Measurements from ENCODE around the gene HEXA.

- TF ChIP-seq ARNT (IDR thresholded peaks at IDR 0.05) (no peak), BHLHE40 (IDR thresholded peaks at IDR 0.05; ENCODE audit: borderline replicate concordance) (no peak), FOXK2 (IDR thresholded peaks at IDR 0.05) (no peak), SP1 (IDR thresholded peaks at IDR 0.05) (no peak), SUZ12 (IDR thresholded peaks at IDR 0.05) (no peak), ZNF384 (IDR thresholded peaks at IDR 0.05) (no peak), NFRKB (IDR thresholded peaks at IDR 0.05) (no peak), PKNOX1 (IDR thresholded peaks at IDR 0.05) (no peak), HDGF (IDR thresholded peaks at IDR 0.05; ENCODE audit: borderline replicate concordance) (no peak)
These were observed 341 bp downstream of the HEXA start for GRCh38 chr15:72375501-72375845.

Data from HEK293T (cell line).